OCI-LY7 (cell line): ENCODE measurements around the gene ZNF615. TPM values are rescaled to one million over a fixed set of nuclear protein-coding genes. Genes with fewer than 3 reads are reported as not detected.

Source experiments
- BruUV-seq: library from RNA; stranded (reverse); fragments of 400-500 nt; replicated peaks from 2 replicates; lab custom pipeline; 2021; lab: Mats Ljungman, UMichigan
- CTCF ChIA-PET: fragments of 300-600 bp; sonication (Branson Sonifier 250); formaldehyde crosslinking; loops from one replicate; lab custom pipeline; 2022; ENCODE audit warnings: antibody characterized with exemption; ENCODE audit not compliant: unreplicated experiment; lab: Charles Lee
- POLR2A ChIA-PET: fragments of 300-600 bp; sonication (Branson Sonifier 250); formaldehyde crosslinking; loops from one replicate; lab custom pipeline; 2022; ENCODE audit warnings: antibody characterized with exemption; lab: Charles Lee
- DNase-seq: peaks from one replicate; pipeline ENCODE4 v3.0.0-alpha.2; 2015; ENCODE audit warnings: low spot score
- H2AFZ ChIP-seq: fragments of 200-600 bp; sonication (generic), shearing (Covaris generic); 2 replicates; pipeline ENCODE4 v1.6.1; 2014; ENCODE audit warnings: mild to moderate bottlenecking, antibody characterized with exemption, low read length, moderate library complexity
- H3K27ac ChIP-seq: fragments of 200-600 bp; sonication (generic); 2 replicates; pipeline ENCODE4 v1.5.1; 2014; ENCODE audit warnings: mixed run types, low read depth, mild to moderate bottlenecking, moderate library complexity, low read length, inconsistent platforms; ENCODE audit not compliant: poor library complexity, severe bottlenecking
- H3K36me3 ChIP-seq: fragments of 200-600 bp; sonication (generic); 2 replicates; pipeline ENCODE4 v1.6.1; 2014; ENCODE audit warnings: mild to moderate bottlenecking, antibody characterized with exemption, low read length, moderate library complexity, mixed read lengths; ENCODE audit not compliant: insufficient read depth
- H3K4me1 ChIP-seq: fragments of 200-600 bp; sonication (generic); 2 replicates; pipeline ENCODE4 v1.5.1; 2014; ENCODE audit warnings: mild to moderate bottlenecking, low read length; ENCODE audit not compliant: insufficient read depth, poor library complexity, severe bottlenecking
- H3K4me2 ChIP-seq: fragments of 200-600 bp; sonication (generic); 2 replicates; pipeline ENCODE4 v1.6.1; 2014; ENCODE audit warnings: mild to moderate bottlenecking, low read length
- H3K4me3 ChIP-seq: fragments of 200-600 bp; sonication (generic); 2 replicates; pipeline ENCODE4 v1.5.1; 2014; ENCODE audit warnings: mild to moderate bottlenecking, low read depth, low read length; ENCODE audit not compliant: poor library complexity, severe bottlenecking
- H3K79me2 ChIP-seq: fragments of 200-600 bp; sonication (generic); 2 replicates; pipeline ENCODE4 v1.6.1; 2016; ENCODE audit warnings: low read depth, mild to moderate bottlenecking, low read length, moderate library complexity, mixed read lengths; ENCODE audit not compliant: insufficient read depth
- H3K9me2 ChIP-seq: fragments of 200-600 bp; sonication (generic); 2 replicates; pipeline ENCODE4 v1.6.1; 2016; ENCODE audit warnings: mild to moderate bottlenecking, low read length, mixed read lengths; ENCODE audit not compliant: insufficient read depth
- H3K9me3 ChIP-seq: fragments of 200-600 bp; sonication (generic); 2 replicates; pipeline ENCODE4 v1.6.1; 2014; ENCODE audit warnings: mild to moderate bottlenecking, mixed run types, low read length, mixed read lengths
- H4K20me1 ChIP-seq: fragments of 200-600 bp; sonication (generic); 2 replicates; pipeline ENCODE4 v1.6.1; 2014; ENCODE audit warnings: mild to moderate bottlenecking, antibody characterized with exemption, low read length, moderate library complexity, mixed read lengths; ENCODE audit not compliant: insufficient read depth
- EZH2phosphoT487 ChIP-seq: fragments of 200-600 bp; sonication (generic); IDR thresholded peaks from 2 replicates; pipeline ENCODE4 v1.6.1; 2018; ENCODE audit warnings: low read depth, borderline replicate concordance, mild to moderate bottlenecking, mixed run types, antibody characterized with exemption, low read length, moderate library complexity, mixed read lengths
- intact Hi-C: fragments of 100-400 bp; cut with micrococcal nuclease; formaldehyde crosslinking; loops from one replicate; pipeline ENCODE4 v1.10.0; 2022; ENCODE audit not compliant: unreplicated experiment
- total RNA-seq, 2 experiments: library from RNA; depleted of rRNA in 1 of 2; stranded (reverse); fragments of >200 nt in 1 of 2; shearing (Covaris generic) in 1 of 2; gene quantifications; 2 replicates each; pipeline ENCODE4 v1.2.3, GENCODE V29; 2014 to 2022
- TF ChIP-seq, protein P1 (sequence below): fragments of 200-600 bp; sonication (generic); conservative IDR thresholded peaks from 2 replicates; pipeline ENCODE4 v1.5.1; 2014; ENCODE audit warnings: mild to moderate bottlenecking, antibody characterized with exemption, low read length, moderate library complexity, mixed read lengths

The ZNF615 gene
- total RNA-seq, 2 experiments from 2014 or later: not detected

DNA sequence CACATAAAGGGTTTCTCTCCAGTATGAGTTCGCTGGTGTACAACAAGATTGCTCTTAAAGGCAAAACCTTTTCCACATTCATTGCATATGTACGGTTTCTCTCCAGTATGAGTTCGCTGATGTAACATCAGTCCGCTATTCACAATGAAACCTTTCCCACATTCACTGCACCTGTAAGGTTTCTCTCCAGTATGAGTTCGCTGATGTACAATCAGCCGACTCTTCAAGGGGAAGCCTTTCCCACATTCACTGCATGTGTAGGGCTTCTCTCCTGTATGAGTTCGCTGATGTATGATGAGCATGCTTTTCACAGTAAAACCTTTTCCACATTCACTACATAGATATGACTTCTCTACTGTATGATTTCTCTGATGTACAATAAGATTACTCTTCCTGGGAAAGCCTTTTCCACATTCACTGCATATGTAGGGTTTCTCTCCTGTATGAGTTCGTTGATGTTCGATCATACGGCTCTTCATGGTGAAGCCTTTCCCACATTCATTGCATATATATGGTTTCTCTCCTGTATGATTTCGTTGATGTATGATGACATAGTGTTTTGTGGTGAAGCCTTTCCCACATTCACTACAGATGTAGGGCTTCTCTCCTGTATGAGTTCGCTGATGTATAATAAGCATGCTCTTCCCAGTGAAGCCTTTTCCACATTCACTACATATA lies 26.2 kb upstream of the ZNF615 start:
- intact Hi-C loops: no loop called here
- no peak for TF ChIP-seq EZH2phosphoT487
- TF ChIP-seq, protein P1, sequence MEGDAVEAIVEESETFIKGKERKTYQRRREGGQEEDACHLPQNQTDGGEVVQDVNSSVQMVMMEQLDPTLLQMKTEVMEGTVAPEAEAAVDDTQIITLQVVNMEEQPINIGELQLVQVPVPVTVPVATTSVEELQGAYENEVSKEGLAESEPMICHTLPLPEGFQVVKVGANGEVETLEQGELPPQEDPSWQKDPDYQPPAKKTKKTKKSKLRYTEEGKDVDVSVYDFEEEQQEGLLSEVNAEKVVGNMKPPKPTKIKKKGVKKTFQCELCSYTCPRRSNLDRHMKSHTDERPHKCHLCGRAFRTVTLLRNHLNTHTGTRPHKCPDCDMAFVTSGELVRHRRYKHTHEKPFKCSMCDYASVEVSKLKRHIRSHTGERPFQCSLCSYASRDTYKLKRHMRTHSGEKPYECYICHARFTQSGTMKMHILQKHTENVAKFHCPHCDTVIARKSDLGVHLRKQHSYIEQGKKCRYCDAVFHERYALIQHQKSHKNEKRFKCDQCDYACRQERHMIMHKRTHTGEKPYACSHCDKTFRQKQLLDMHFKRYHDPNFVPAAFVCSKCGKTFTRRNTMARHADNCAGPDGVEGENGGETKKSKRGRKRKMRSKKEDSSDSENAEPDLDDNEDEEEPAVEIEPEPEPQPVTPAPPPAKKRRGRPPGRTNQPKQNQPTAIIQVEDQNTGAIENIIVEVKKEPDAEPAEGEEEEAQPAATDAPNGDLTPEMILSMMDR: no peak
- no peaks in the 10 kb centered on the region for H3K9me2 ChIP-seq
- ChIA-PET CTCF (no interaction called here), POLR2A (no interaction called here)
- H3K4me3 ChIP-seq: no peak overlapping the region
- DNase-seq: no peak
- peaks cover 28% of the 10 kb centered on the region; the same call in 1 of the 2 replicates for H3K9me3 ChIP-seq
- no peaks in the 10 kb centered on the region for H4K20me1 ChIP-seq
- H3K27ac ChIP-seq: no peak overlapping the region
- BruUV-seq: no TSS peak
- H2AFZ ChIP-seq: no peak overlapping the region
- H3K79me2 ChIP-seq: peaks cover 8% of the 10 kb centered on the region; the same call in 1 of the 2 replicates
- no peak overlapping the region for H3K4me2 ChIP-seq
- H3K36me3 ChIP-seq: peaks cover 32% of the 10 kb centered on the region
- peaks cover 1% of the 10 kb centered on the region for H3K4me1 ChIP-seq

DNA sequence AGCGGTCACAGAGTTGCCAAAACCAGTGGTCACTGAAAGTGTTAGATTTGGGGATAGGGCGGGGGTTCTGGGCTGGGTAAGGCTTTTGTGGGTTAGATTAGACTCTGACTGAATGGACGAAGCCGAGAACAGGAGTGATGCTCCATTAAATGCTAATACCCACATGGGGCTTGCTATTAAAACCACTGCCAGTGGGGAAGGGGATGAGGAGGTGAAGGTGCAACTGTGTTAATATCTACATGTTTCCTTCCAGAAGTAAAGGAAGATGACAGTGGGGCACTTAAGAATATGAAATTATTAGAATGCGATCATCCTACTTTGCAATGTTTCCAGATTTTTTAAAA lies 20.7 kb upstream of the ZNF615 start:
- Histone ChIP-seq H3K79me2 (peaks cover 27% of the 10 kb centered on the region; the same call in 1 of the 2 replicates), H3K9me3 (peaks cover 32% of the 10 kb centered on the region; the same call in 1 of the 2 replicates), H3K4me2 (peak overlapping the region; percentile 62), H3K9me2 (no peaks in the 10 kb centered on the region), H2AFZ (peak overlapping the region; percentile 80), H3K27ac (peak overlapping the region; percentile 62), H3K4me3 (peak overlapping the region; percentile 76), H3K36me3 (peaks cover 59% of the 10 kb centered on the region), H3K4me1 (peaks cover 10% of the 10 kb centered on the region), H4K20me1 (no peaks in the 10 kb centered on the region)
- ChIA-PET CTCF (no interaction called here), POLR2A (no interaction called here)
- TF ChIP-seq, protein P1: no peak
- TF ChIP-seq EZH2phosphoT487: no peak
- intact Hi-C loops: loop anchor here (1.0 to 2.0 kb wide), 2 partner anchors 42 to 268 kb away; partner anchors contain the start of genes ZNF350 and ZNF480
- TSS peak; percentile 80 for BruUV-seq
- no peak for DNase-seq
